Measurements from ENCODE around the gene SCAF8. TPM values are rescaled to one million over a fixed set of nuclear protein-coding genes. Genes with fewer than 3 reads are reported as not detected.

Gene SCAF8
- polyA plus RNA-seq, 2 donors: 9.1 to 10.2 TPM

DNA sequence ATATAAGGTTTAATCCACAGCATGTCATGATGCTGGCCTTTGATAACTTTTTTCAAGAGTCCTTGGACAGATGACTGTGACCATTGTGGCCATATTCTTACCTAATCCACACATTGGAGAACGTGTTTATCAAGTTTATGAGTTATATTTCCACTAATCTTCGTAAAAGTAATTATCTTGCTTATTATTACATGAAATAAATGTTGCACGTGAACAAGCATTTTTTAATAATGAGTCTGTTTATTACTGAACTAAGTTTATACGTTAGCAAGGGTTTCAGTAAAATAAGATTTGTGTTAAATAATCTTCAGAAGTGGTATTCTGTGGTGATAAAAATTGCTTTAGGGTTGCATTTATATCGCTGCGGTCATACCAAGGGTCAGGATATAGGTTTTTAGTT lies 107.1 kb downstream of the SCAF8 start:
- H3K9me3 ChIP-seq (ENCODE audit: control insufficient read depth in 2 of 2, insufficient read depth in 1 of 2, low read depth in 1 of 2, low read length in 1 of 2): no peaks in the 10 kb centered on the region
- H3K27ac ChIP-seq (ENCODE audit: low read depth in 2 of 2, low read length in 1 of 2): no peak overlapping the region
- H3K27me3 ChIP-seq (ENCODE audit: control insufficient read depth in 1 of 2, insufficient read depth in 2 of 2, low read length in 2 of 2): no peaks in the 10 kb centered on the region
- no peaks in the 10 kb centered on the region for H3K4me1 ChIP-seq (ENCODE audit: control insufficient read depth in 2 of 2, insufficient read depth in 2 of 2, low read length in 1 of 2)
- WGBS, 2 donors: 90 to 93% methylated on average over 6 of the region's 6 CpGs
- H3K36me3 ChIP-seq (ENCODE audit: control insufficient read depth in 2 of 2, insufficient read depth in 2 of 2, low read length in 1 of 2): no peaks in the 10 kb centered on the region
- no peak overlapping the region for H3K4me3 ChIP-seq (ENCODE audit: low read depth in 1 of 2, low read length in 2 of 2)

DNA sequence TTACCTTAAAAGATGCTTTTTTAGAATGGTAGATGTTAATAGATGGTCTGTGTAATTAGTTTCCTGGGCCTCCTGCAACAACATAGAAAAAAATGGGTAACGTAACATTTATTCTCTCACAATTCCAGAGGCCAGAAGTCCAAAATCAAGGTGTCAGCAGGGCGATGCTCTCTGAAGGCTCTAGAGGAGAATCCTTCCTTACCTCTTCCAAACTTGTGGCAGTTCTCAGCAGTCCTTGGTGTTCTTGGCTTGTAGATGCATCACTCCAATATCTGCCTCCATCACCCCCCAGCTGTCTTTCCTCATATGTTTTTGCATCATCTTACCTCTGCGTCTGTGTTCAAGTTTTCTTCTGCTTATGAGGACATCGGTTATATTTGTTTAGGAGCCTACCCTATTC lies 107.9 kb downstream of the SCAF8 start:
- WGBS, 2 donors: 97 to 99% methylated on average over 4 of the region's 4 CpGs
- Histone ChIP-seq H3K9me3 (ENCODE audit: control insufficient read depth in 2 of 2, insufficient read depth in 1 of 2, low read depth in 1 of 2, low read length in 1 of 2) (no peaks in the 10 kb centered on the region), H3K27me3 (ENCODE audit: control insufficient read depth in 1 of 2, insufficient read depth in 2 of 2, low read length in 2 of 2) (no peaks in the 10 kb centered on the region), H3K4me3 (ENCODE audit: low read depth in 1 of 2, low read length in 2 of 2) (no peak overlapping the region), H3K4me1 (ENCODE audit: control insufficient read depth in 2 of 2, insufficient read depth in 2 of 2, low read length in 1 of 2) (no peaks in the 10 kb centered on the region), H3K27ac (ENCODE audit: low read depth in 2 of 2, low read length in 1 of 2) (no peak overlapping the region), H3K36me3 (ENCODE audit: control insufficient read depth in 2 of 2, insufficient read depth in 2 of 2, low read length in 1 of 2) (no peaks in the 10 kb centered on the region)

DNA sequence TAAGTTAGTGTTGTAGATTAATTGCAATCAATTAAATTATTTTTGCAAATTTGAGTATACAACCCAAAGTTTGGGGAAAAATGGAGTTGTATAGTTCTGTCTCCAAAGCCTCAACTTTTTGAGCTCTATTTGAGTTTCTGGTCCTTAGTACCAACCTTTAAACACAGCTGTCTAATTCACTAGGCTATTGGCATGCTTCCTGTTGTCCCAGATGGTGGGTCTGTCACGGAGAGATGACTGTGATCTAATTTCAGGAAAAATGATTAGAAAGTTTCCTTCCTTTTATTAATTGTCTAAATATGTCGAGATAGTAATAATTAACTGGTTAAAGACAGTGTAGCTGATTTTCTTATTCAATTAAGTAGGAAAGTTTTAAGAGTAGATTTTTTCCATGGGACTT lies 109.6 kb downstream of the SCAF8 start:
- Histone ChIP-seq H3K36me3 (ENCODE audit: control insufficient read depth in 2 of 2, insufficient read depth in 2 of 2, low read length in 1 of 2) (no peaks in the 10 kb centered on the region), H3K4me1 (ENCODE audit: control insufficient read depth in 2 of 2, insufficient read depth in 2 of 2, low read length in 1 of 2) (no peaks in the 10 kb centered on the region), H3K9me3 (ENCODE audit: control insufficient read depth in 2 of 2, insufficient read depth in 1 of 2, low read depth in 1 of 2, low read length in 1 of 2) (no peaks in the 10 kb centered on the region), H3K27me3 (ENCODE audit: control insufficient read depth in 1 of 2, insufficient read depth in 2 of 2, low read length in 2 of 2) (no peaks in the 10 kb centered on the region), H3K4me3 (ENCODE audit: low read depth in 1 of 2, low read length in 2 of 2) (no peak overlapping the region), H3K27ac (ENCODE audit: low read depth in 2 of 2, low read length in 1 of 2) (no peak overlapping the region)
- WGBS, 2 donors: 40 to 62% methylated on average over 2 of the region's 2 CpGs

DNA sequence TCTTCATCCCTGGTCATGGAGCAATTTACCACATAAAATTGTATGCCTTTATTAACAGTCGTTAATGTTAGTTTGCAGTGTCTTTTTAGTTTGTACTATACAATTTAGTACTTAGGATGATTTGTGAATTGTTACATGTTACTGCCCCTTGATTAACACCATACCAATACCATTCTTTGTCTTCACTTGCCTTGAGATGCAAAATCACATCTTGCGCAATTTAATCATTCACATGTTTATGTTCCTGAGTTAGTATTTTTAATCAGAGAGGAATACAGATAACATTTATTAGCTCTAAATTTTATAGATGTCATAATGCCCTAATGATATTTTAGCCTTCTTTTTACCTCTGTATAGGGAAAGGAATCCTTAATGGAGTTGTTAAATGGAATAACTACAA lies 114.1 kb downstream of the SCAF8 start:
- Histone ChIP-seq H3K27ac (ENCODE audit: low read depth in 2 of 2, low read length in 1 of 2) (no peak overlapping the region), H3K27me3 (ENCODE audit: control insufficient read depth in 1 of 2, insufficient read depth in 2 of 2, low read length in 2 of 2) (no peaks in the 10 kb centered on the region), H3K4me3 (ENCODE audit: low read depth in 1 of 2, low read length in 2 of 2) (no peak overlapping the region), H3K9me3 (ENCODE audit: control insufficient read depth in 2 of 2, insufficient read depth in 1 of 2, low read depth in 1 of 2, low read length in 1 of 2) (no peaks in the 10 kb centered on the region), H3K36me3 (ENCODE audit: control insufficient read depth in 2 of 2, insufficient read depth in 2 of 2, low read length in 1 of 2) (no peaks in the 10 kb centered on the region), H3K4me1 (ENCODE audit: control insufficient read depth in 2 of 2, insufficient read depth in 2 of 2, low read length in 1 of 2) (no peaks in the 10 kb centered on the region)
- whole genome bisulfite sequencing, 2 donors: 83 to 95% methylated on average over 2 of the region's 2 CpGs

DNA sequence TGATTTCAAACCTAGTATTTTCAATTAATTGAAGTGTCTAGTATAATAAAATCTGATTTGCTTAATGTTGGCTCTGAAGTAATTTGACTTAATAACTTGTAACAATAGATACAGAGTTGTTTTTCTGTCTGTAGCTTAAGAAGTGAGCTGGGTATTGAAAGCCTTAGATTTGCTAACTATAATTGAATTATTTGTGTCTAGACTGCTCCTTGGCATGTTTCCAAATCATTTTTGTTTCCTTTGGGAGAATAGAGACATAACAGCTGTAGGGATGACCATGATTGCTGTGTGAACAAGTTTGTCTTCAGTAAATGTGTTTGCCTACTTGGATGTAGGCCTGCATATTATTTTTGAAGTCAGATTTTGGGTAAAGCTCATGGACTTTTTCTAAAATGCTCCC lies 115.4 kb downstream of the SCAF8 start:
- no peaks in the 10 kb centered on the region for H3K9me3 ChIP-seq (ENCODE audit: control insufficient read depth in 2 of 2, insufficient read depth in 1 of 2, low read depth in 1 of 2, low read length in 1 of 2)
- H3K27ac ChIP-seq (ENCODE audit: low read depth in 2 of 2, low read length in 1 of 2): no peak overlapping the region
- H3K4me3 ChIP-seq (ENCODE audit: low read depth in 1 of 2, low read length in 2 of 2): no peak overlapping the region
- H3K27me3 ChIP-seq (ENCODE audit: control insufficient read depth in 1 of 2, insufficient read depth in 2 of 2, low read length in 2 of 2): no peaks in the 10 kb centered on the region
- H3K4me1 ChIP-seq (ENCODE audit: control insufficient read depth in 2 of 2, insufficient read depth in 2 of 2, low read length in 1 of 2): no peaks in the 10 kb centered on the region
- H3K36me3 ChIP-seq (ENCODE audit: control insufficient read depth in 2 of 2, insufficient read depth in 2 of 2, low read length in 1 of 2): no peaks in the 10 kb centered on the region

DNA sequence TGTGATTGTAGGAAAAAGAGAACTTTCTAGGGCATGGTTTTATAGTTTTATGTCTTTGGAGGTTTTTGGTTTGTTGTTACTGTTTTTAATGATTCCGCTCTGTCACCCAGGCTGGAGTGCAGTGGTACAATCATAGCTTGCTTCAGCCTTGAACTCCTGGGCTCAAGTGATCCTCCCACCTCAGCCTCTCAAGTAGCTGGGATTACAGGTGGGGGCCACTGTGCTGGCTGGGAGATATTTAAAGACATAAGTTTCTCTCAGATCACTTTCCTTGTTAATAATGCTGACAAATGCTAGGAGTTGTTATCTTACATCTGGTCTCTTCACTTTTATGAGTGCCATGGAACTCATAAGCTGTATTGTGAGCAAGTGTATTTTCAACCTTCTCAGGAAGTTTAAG lies 116.3 kb downstream of the SCAF8 start:
- no peak overlapping the region for H3K27ac ChIP-seq (ENCODE audit: low read depth in 2 of 2, low read length in 1 of 2)
- H3K4me3 ChIP-seq (ENCODE audit: low read depth in 1 of 2, low read length in 2 of 2): no peak overlapping the region
- H3K9me3 ChIP-seq (ENCODE audit: control insufficient read depth in 2 of 2, insufficient read depth in 1 of 2, low read depth in 1 of 2, low read length in 1 of 2): no peaks in the 10 kb centered on the region
- WGBS, 2 donors: 96 to 98% methylated on average over 1 of the region's 1 CpG
- no peaks in the 10 kb centered on the region for H3K36me3 ChIP-seq (ENCODE audit: control insufficient read depth in 2 of 2, insufficient read depth in 2 of 2, low read length in 1 of 2)
- H3K27me3 ChIP-seq (ENCODE audit: control insufficient read depth in 1 of 2, insufficient read depth in 2 of 2, low read length in 2 of 2): no peaks in the 10 kb centered on the region
- H3K4me1 ChIP-seq (ENCODE audit: control insufficient read depth in 2 of 2, insufficient read depth in 2 of 2, low read length in 1 of 2): no peaks in the 10 kb centered on the region

DNA sequence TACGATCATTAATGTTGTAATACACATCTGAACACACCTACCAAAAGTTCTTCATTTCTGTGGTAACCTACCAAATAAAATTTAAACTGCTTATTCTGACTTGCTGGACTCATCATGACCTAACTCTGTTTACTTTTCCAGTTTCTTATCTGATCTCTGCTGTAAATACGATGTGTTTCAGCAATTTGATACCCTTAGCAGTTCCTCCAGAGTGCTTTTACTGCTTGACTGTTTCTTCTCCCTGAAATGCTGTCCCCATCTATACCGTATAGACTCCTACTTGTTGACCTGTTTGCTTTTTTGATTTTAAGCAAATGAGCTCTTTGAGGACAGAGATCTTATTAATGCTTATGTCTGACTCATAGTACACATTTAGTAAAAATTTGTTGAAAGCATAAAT lies 119.5 kb downstream of the SCAF8 start:
- H3K27ac ChIP-seq (ENCODE audit: low read depth in 2 of 2, low read length in 1 of 2): no peak overlapping the region
- no peaks in the 10 kb centered on the region for H3K9me3 ChIP-seq (ENCODE audit: control insufficient read depth in 2 of 2, insufficient read depth in 1 of 2, low read depth in 1 of 2, low read length in 1 of 2)
- no peaks in the 10 kb centered on the region for H3K36me3 ChIP-seq (ENCODE audit: control insufficient read depth in 2 of 2, insufficient read depth in 2 of 2, low read length in 1 of 2)
- H3K27me3 ChIP-seq (ENCODE audit: control insufficient read depth in 1 of 2, insufficient read depth in 2 of 2, low read length in 2 of 2): no peaks in the 10 kb centered on the region
- no peaks in the 10 kb centered on the region for H3K4me1 ChIP-seq (ENCODE audit: control insufficient read depth in 2 of 2, insufficient read depth in 2 of 2, low read length in 1 of 2)
- 64 to 75% methylated on average over 3 of the region's 3 CpGs for WGBS, 2 donors
- H3K4me3 ChIP-seq (ENCODE audit: low read depth in 1 of 2, low read length in 2 of 2): no peak overlapping the region

DNA sequence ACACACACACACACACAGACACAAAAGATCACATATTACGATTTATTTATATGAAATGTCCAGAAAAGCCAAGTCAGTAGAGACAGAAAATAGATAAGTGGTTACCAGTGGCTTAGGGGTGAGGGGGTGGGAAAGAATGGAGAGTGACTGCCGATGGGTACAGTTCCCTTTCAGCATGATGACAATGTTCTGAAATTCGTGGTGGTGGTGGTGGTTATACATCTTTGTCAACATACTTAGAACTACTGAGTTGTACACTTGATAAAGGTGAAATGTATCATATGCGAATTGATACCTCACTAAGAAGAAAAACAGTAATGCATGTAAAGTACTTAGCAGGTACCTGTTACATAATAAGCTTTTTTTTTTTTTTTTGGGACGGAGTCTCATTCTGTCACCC lies 124.3 kb downstream of the SCAF8 start:
- Histone ChIP-seq H3K27me3 (ENCODE audit: control insufficient read depth in 1 of 2, insufficient read depth in 2 of 2, low read length in 2 of 2) (no peaks in the 10 kb centered on the region), H3K9me3 (ENCODE audit: control insufficient read depth in 2 of 2, insufficient read depth in 1 of 2, low read depth in 1 of 2, low read length in 1 of 2) (no peaks in the 10 kb centered on the region), H3K27ac (ENCODE audit: low read depth in 2 of 2, low read length in 1 of 2) (no peak overlapping the region), H3K4me3 (ENCODE audit: low read depth in 1 of 2, low read length in 2 of 2) (no peak overlapping the region), H3K36me3 (ENCODE audit: control insufficient read depth in 2 of 2, insufficient read depth in 2 of 2, low read length in 1 of 2) (no peaks in the 10 kb centered on the region), H3K4me1 (ENCODE audit: control insufficient read depth in 2 of 2, insufficient read depth in 2 of 2, low read length in 1 of 2) (no peaks in the 10 kb centered on the region)
- WGBS, 2 donors: 94 to 96% methylated on average over 5 of the region's 5 CpGs

DNA sequence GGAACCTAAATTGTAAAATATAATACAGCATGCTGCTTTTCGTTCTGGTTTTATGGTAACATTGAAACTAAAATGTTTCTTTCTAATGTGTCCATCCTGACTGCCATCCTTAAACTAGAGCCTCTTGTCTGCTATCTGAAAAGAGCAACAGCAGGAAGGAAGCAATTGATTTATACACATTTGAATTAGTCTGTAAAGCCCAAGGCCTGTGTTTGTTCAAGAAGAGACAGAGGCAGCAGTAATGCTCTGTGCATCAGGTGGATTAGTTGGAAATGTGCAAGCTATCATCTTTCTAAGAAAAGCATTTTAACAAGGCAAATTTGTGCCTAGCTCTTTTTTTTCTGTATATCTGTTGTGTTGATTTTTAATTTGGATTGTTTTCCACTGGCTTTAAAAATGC lies 128.6 kb downstream of the SCAF8 start:
- Histone ChIP-seq H3K27ac (ENCODE audit: low read depth in 2 of 2, low read length in 1 of 2) (no peak overlapping the region), H3K9me3 (ENCODE audit: control insufficient read depth in 2 of 2, insufficient read depth in 1 of 2, low read depth in 1 of 2, low read length in 1 of 2) (no peaks in the 10 kb centered on the region), H3K27me3 (ENCODE audit: control insufficient read depth in 1 of 2, insufficient read depth in 2 of 2, low read length in 2 of 2) (no peaks in the 10 kb centered on the region), H3K4me3 (ENCODE audit: low read depth in 1 of 2, low read length in 2 of 2) (no peak overlapping the region), H3K36me3 (ENCODE audit: control insufficient read depth in 2 of 2, insufficient read depth in 2 of 2, low read length in 1 of 2) (no peaks in the 10 kb centered on the region), H3K4me1 (ENCODE audit: control insufficient read depth in 2 of 2, insufficient read depth in 2 of 2, low read length in 1 of 2) (peaks cover 0 to 2% of the 10 kb centered on the region in 2 donors)
- 85 to 86% methylated on average over 1 of the region's 1 CpG for WGBS, 2 donors

DNA sequence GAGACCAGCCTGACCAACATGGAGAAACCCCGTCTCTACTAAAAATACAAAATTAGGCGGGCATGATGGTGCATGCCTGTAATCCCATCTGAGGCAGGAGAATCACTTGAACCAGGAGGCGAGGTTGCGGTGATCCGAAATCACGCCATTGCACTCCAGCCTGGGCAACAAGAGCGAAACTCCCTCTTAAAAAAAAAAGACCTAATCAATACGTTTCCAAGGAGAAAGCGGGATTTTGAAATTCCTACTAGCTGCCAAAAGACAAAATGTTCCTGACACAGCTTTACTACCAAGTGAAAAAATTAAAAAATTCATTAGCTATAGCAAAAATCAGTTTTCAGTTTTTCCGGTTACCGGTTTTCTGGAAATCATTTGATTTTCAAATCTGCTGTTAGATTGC lies 129.3 kb downstream of the SCAF8 start:
- Histone ChIP-seq H3K36me3 (ENCODE audit: control insufficient read depth in 2 of 2, insufficient read depth in 2 of 2, low read length in 1 of 2) (no peaks in the 10 kb centered on the region), H3K4me1 (ENCODE audit: control insufficient read depth in 2 of 2, insufficient read depth in 2 of 2, low read length in 1 of 2) (peaks cover 0 to 2% of the 10 kb centered on the region in 2 donors)
- WGBS, 2 donors: 92 to 94% methylated on average over 11 of the region's 11 CpGs

More for the DNA sequence above, 129.3 kb downstream of the SCAF8 start:
- no peaks in the 10 kb centered on the region for H3K27me3 ChIP-seq (ENCODE audit: control insufficient read depth in 1 of 2, insufficient read depth in 2 of 2, low read length in 2 of 2)
- no peak overlapping the region for H3K27ac ChIP-seq (ENCODE audit: low read depth in 2 of 2, low read length in 1 of 2)
- H3K9me3 ChIP-seq (ENCODE audit: control insufficient read depth in 2 of 2, insufficient read depth in 1 of 2, low read depth in 1 of 2, low read length in 1 of 2): no peaks in the 10 kb centered on the region
- no peak overlapping the region for H3K4me3 ChIP-seq (ENCODE audit: low read depth in 1 of 2, low read length in 2 of 2)

Measured in esophagus (tissue), 2 donors.